HG03378 (cell line): Measurements from ENCODE around the gene METRNL.
"Not testable (repeated sequence)": the region's sequence is repeated elsewhere in the genome, so short reads cannot be mapped to it uniquely, and the experiment has no call there.

Experiments used
- ATAC-seq: cut with Tn5 transposase; IDR thresholded peaks from one replicate; pipeline ENCODE4 v1.9.1; 2021; ENCODE audit warnings: mild to moderate bottlenecking, moderate library complexity; ENCODE audit not compliant: unreplicated experiment

The METRNL gene

DNA sequence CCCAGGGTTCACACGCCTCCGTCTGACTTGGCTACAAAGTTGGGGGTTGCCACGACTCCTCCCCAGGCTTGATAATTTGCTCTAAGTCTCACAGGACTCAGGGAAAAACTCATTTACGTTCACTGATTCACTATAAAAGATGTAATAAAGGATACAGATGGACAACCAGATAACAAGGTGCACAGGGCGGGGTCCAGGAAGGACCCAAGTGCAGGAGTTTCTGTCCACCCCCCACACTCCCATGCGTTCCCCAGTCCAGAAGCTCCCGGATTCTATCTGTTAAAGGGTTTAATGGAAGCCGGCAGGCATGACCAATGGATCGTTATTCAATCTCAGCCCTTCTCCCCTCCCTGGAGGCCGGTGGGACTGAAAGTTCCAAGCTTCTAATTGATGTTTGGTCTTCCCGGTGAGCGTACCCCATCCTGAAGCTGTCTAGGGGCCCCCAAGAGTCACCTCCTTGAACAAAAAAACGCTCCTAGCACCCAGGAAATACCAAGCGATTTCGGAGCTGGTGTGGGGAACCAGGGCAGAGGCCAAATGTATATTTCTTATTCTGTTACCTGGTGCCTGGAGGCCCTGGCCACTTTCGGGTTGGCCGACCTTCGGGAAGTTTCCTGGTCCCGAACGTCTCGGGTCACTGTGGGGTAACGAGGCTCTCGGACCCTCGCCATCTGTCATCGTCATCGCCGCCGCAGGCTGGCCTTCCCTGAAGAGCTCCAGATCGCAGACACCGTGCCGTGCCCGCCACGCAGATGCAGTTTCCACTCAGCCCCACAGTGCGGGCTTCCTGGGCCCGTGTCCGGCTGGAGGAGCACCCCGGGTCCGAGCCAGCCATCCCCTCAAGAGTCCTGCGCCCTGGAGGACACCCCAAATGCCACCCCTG, 13.5 kb upstream of the METRNL start:
- no peak for ATAC-seq

DNA sequence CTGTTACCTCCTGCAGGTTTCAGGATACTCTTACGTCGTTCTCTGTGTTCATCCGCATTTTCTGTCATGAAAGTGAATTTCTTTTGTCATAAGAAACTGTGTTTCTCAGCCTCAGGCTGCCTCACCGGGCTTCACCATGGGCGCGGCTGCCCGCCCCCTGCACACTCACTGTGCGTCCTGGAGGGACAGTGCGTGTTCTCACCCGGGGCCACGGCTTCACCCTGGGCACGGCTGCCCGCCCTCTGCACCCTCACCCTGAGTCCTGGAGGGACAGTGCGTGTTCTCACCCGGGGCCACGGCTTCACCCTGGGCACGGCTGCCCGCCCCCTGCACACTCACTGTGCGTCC, 12.9 kb upstream of the METRNL start:
- not testable (repeated sequence) for ATAC-seq

DNA sequence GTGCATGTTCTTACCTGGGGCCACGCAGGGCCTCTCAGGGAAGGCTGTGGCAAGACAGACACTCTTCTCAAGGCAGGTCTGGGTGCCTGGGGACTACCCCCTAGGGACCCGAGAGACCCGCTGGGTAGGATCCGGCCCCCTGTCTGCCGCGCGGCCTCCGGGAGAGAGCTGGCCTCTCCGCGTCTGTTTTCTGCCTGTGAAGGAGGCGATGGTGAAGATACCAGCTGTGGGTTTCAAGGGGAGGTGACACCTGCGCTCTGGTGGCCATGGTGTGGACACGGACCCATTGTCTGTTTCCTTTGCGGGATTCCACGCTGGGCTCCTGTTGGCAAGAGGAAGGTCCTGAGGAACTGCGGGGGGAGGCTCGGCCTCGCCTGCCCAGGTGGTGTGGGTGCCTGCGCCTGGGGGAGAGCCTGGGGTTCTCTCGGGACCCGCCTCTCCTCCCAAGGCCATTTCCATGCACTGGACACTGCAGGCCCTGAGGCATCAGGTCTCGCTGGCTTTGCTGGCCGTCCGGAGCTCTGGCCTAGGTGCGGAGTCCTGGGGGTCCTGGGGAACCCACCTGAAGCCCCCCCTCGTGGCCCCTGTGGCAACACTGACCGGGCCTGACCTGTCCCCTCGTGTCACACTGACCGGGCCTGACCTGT, 12.2 kb upstream of the METRNL start:
- no peak for ATAC-seq

DNA sequence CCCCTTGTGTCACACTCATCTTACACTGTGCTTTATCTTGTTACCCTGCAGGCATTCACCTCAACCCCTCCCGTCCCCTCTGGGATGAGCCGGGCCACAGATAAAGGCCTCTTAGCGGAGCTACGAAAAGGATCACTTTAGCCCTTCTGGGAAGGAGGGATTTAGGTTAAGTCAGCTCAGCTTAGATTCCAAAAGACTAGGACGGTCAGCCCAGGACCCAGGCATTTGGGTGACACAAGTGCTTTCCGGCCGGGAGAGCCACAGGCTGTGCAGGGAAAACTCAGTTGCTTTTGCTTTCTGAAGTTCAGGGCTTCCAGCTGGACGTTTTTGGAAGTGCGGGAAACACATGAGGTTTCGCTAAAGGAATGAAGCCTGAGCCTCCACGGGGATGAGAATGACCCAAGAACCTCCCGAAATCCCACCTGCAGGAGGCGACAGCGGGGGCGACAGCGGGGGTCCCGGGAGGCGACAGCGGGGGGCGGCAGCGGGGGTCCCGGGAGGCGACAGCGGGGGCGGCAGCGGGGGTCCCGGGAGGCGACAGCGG, 11.6 kb upstream of the METRNL start:
- no peak for ATAC-seq

DNA sequence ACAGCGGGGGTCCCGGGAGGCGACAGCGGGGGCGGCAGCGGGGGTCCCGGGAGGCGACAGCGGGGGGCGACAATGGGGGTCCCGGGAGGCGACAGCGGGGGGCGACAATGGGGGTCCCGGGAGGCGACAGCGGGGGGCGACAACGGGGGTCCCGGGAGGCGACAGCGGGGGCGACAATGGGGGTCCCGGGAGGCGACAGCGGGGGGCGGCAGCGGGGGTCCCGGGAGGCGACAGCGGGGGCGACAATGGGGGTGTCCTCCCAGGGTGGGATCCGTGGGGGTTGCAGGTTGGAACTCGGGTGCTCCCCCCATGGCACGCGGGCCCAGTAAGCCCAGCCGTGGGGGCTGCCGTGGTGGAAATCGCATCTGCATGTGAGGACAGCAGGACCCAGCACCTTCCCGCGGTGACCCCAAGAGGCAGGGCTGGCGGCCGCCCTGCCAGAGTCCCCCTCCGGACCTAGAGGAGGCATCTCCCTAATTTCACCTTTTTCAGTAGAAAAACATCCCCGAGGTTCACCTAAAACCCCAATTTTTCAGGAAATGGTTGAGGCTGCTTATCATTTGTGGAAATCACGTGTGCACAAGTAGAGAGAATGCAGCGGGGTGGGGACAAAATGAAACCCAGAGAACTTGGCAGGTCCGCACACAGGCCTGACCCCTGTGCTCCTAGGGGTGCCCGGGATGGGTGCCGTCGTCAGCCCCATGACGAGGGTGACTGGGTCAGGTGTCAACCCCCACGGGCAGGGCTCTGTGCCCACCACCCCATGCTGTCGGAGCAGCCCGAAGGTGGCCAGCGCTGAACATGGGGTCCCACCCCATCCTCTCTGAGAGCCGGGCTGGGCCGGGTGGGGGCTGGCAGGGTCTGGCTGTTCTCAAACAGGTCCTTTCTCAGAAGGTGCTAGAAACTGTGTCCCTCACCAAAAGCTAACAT, 10.5 kb upstream of the METRNL start:
- ATAC-seq = no peak

DNA sequence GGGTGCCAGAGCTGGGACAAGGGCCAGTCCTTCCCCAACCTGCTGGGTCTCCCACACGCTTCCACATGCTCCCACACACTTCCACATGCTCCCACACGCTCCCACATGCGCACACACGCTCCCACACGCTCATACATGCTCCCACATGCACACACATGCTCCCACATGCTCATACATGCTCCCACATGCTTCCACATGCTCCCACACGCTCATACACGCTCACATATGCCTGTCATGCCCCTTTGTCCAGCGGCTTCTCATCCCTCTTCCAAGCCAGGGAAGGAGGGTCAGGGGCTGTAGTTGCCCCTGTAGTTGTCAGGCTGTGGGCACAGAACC, 9.9 kb upstream of the METRNL start:
- no peak for ATAC-seq

DNA sequence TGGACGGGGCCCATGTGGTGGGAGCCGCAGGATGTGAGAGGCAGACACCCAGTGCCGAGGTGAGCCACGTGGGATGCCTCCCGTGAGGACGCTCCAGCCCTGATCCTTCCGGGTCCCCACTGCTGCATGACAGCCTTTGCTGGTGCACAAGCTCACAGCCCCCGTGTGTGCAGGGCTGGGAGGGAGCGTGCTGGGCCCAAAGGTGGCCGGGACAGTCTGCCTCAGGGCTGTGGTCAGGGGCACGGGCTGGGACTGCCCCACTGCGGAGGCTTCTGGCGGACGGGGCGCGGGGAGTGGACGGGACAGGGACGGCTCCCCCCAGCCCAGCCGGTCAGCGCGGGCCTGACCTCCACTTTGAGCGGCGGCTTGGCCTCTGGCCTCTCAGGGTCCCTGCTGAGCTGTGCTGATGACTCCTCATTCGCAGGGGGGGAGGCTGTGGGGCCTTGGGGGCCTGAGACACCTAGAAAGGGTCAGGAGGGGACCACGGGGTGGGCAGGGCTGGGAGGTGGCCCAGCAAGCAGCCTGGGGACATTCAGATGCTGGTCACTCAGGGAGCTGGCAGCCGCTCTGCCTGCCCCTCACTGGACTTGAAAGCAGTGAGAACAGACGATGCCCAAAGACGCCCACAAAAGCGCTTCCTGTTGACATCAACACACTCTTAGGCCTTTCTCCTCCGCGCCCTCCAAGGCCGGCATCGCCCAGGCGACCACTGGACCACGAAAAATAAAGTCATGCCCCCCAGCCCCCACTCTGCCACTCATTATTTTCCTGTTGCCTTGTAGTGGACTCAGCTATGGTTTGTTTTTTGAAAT, 9.3 kb upstream of the METRNL start:
- ATAC-seq = no peak

DNA sequence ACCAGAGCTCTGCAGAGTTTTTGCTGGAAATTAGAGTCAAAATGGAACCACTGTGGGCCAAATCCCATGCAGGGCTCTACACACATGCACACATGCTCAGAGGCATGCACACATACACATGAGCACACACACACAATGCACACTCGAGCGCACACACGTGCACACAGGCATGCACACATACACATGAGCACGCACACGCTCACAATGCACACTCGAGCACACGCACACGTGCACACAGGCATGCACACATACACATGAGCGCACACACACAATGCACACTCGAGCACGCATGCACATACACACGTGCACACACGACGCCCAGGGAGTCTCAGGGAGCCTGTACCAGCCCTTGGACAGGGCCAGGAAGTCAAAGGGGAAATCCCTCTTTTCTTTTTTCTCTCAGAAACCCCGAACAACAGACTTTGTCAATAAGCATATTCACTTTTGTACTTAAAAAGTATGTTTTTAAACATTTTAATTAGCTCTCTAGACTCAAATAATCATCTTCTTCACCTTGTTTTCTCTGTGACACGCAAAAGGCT, 8.5 kb upstream of the METRNL start:
- no peak for ATAC-seq

DNA sequence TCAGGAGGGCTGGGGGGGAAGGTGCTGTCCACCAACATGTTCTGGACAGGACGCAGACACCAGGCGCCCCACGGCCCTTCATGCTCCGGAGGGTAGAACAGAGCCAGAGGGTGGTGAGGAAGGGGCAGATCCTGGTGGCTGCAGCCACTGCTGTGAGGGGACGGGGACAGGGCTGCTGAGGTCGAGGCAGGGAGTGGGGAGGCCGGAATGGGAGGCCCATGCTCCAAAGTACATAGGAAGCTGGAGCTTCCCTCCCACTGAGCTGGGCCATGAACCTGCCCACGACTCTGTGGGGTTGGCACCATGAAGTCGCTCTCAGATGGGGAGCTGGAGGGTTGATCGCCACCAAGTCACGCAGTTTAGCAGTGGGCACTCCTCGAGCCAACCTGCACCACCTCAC, 8.0 kb upstream of the METRNL start:
- no peak for ATAC-seq

DNA sequence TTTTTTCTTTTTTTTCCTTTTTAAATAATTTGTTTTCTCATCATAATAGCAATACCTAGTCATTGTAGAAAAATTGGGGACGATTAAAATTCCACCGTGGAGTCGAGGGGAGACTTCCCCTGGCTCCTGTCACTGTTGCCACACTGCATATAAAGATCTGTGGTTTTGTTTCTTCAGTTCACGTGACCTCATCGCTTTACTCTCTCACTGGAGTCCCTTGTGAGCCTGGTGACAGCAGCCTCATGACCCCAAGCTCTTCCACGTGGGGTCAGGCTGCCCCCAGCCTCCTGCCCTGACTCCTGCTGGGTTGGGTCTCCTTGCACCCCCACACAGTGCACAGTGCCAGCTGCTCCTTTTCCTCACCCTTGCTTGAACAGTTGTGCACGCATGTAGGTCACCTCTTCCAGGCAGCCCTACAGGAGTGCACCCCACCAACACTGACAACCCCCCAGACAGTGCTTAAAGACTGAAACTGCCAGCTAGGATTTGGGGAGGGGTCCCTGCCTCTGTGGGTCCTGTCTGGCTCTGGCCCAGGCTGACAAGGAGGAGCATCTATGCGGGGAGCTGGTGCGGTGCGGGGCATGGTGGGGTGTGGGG, 7.3 kb upstream of the METRNL start:
- ATAC-seq = no peak

DNA sequence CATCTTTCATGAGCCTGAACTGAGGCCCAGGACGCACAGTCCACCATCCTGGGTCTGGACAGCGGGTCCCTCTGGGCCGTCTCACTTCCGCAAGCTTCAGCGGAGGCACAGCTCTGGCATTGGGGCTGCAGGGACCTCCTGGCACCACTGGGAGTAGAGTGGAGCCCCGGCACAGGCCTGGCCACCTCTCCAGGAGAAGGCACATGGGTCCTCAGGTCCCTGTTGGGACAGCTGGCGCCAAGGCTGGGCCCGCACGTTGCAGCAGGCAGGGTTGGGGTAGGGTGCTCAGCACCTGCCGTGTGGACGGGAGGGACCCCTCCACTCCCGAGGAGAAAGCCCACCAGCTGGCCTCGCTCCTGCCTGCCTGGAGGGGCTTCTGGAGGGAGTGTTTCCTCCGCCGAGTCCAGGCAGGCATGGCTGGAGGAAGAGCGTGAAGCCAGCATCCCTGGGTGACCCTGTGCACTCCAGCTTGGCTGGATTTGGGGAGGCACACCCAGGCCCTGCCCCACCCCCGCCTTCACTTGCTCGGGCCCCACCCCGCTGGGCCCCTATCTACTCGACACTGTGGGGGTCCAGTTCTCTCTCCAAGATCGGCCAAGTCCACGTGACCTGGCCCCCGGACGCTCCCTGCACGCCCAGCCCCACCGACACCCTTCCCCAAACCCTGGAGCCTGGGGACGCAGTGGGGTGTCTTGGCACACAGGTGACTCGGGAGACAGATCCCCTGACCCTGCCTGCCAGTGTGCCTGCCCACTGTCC, 6.6 kb upstream of the METRNL start:
- ATAC-seq = no peak

DNA sequence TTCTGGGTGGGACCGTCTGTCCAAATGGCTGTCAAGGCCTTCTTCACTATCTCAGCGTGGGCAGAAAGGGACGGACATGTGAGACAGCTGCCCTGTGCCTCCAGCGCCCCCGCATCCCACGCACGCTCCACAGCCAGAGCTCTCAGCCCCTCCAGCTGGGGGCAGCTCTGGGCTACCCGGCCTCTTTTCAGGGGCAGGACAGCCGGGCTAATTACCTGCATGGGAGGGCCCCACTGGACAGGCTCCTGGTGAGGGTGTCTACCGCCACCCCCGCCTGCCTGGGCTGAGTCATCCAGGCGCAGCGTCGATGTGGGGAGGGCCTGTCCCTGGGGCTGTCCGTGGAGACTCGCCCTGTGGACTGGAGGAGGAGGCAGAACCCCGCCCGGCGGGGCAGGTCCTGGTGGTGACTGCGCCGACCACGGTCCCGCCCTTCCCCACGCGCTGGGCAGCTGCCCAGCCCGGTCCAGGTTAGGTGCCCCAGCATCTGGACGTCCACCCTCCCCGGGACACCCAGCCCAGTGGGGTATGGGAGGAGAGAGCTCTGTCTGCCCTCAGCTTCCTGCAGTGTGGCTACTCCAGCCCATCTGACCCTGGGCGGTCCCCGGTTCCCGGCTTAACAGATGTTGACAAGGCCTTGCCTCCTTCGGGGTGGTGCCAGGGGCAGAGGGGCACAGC, 5.9 kb upstream of the METRNL start:
- ATAC-seq = no peak

DNA sequence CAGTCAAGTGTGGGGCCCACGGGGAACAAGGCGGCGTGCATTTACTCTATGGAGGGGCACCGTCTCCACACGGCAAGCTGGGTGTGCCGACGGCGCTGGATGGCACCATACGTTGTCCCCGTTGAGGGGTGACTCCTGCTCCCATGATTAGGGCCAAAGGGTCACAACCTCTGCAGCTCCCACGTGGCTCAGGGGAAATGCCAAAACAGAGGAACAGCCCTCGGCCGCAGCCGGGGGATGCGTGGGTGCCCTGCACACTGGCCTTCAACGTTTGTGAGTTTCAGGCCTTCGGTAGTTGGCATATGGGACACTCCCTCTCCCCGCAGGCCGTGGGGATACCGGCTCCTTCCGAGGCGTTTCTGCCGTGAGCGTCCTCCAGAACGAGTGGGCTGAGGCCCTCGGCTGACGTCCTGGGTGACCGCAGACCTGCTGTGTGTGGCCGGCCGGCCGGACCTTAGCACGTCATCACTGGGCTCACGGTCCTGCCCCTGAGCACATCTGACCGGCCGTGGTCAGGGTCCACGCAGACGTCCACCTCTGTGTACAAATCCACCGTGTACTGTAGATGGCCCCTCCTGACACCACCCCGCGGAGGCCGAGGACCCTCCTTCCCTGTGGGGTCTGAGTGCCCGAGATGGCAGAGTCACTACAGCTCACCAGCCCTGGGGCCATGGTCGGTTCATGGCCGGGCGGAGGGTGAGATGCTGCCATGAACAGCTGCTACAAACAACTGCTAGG, 4.8 kb upstream of the METRNL start:
- ATAC-seq = no peak

DNA sequence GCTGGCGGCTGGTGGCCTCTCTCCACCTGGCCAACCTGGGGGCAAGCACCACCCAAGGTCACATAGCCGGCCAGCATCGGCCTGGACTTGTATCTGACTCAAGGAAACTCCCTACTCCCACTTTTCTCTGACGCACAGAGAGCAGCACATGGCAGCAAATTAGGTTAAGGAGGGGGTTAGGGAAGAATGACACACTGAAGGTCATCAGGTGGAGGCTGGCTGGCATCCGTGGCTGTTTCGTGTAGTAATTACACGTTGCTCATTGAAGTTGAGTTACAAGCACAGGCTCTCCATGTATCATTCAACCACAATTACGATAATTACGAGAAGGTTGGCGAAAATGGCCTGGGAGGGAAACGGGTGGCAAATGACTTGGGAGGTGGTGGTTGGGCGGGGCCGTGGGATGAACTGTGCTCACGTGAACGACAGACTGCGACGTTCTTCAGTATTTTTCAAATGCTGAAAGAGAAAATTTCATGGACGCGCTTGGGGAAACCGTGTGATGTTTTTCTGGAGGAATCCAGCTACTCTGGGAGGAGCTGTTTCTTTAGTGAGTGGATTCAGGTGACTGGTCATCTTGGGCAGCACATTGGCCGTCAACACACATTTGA, 4.0 kb upstream of the METRNL start:
- ATAC-seq = no peak

DNA sequence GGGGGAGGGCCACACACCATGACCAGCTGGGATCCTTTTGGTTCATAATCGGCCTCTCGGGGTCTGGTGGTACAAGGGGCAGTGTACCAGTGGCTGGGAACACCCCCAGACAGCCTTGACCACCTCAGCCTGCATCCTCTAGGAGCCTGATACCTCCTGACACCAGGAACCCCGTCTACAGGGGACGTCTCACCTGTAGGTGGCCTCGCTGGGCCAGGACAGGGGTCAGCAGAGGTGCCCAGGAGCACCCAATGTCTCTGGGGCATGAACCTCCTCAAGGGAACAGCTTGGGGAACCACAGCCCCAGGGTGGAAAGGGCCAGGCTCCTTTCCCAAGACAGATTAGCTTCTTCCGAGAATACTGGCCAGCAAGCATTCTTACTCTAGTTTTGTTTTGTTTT, 2.5 kb upstream of the METRNL start:
- no peak for ATAC-seq

DNA sequence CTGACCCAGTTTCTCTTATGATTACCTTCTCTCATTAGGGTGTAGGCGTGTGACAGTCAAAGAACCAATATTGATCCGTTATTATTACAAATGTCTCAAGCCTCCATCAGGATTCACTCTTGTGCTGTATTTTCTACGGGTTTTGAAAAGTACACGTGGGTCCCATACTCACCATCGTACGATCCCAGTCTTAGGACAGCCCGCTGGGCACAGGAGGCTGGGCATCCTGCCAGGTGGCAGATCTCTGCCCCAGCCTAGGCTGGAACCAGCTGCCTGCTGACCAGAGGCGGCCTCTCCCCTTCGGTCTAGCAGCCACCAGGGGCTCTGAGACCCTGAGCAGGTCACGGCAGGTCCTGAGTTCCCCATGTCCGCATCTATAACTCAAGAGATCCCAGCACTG, 2.0 kb upstream of the METRNL start:
- no peak for ATAC-seq

DNA sequence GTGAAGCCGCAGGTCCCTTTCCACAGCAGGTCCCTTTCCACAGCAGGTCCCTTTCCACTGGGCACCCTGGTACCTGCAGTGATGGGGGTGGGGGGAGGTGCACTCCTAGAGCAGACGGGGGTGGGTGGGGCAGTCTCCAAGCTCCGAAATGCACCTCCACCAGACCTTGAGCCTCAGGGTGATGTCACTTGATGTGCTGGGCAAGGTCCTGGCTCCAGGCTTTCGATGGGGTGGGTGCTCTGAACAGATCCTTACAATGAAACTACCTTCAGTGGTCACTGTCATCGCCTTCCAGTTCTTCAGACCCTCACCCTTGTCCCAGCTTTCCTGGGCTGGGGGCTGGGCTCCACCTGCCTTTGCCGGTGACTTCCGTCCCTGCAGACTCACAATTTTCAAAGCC, 1.5 kb upstream of the METRNL start:
- no peak for ATAC-seq
